SU-DHL-6 (cell line): Measurements from ENCODE around the gene PPIP5K2.

ENCODE experiments used
- CTCF ChIP-seq: fragments of 200-600 bp; sonication (generic); IDR thresholded peaks from one replicate; pipeline ENCODE4 v1.5.1; 2017; ENCODE audit warnings: antibody characterized with exemption, mild to moderate bottlenecking, low read length, moderate library complexity; ENCODE audit not compliant: insufficient read depth, poor library complexity, severe bottlenecking
- EZH2phosphoT487 ChIP-seq: fragments of 200-600 bp; sonication (generic), shearing (Covaris generic); conservative IDR thresholded peaks from 2 replicates; pipeline ENCODE4 v1.6.1; 2018; ENCODE audit warnings: mild to moderate bottlenecking, antibody characterized with exemption, low read length, moderate library complexity, mixed read lengths

DNA sequence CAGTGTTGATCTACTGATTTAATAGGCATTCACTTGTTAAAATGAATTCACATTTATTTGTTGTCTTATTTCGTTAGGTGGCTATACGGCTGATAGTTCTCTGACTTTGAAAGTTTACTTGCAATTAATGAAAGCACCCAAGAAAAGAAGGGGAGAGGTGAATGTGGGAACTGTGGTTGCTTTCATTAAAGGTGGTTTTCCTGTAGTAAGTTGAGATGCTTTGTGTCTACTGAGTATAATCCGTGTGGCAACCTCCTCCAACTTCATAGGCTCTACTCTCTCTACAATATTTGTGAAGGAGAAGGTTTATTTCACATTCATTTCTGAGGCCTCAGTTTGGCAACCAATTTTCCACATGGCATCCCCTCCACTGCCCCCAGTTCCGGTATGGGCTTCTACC lies 125.7 kb downstream of the PPIP5K2 start:
- no peak for TF ChIP-seq CTCF
- TF ChIP-seq EZH2phosphoT487: no peak
